Measurements from ENCODE around the gene KRTAP5-11.

DNA sequence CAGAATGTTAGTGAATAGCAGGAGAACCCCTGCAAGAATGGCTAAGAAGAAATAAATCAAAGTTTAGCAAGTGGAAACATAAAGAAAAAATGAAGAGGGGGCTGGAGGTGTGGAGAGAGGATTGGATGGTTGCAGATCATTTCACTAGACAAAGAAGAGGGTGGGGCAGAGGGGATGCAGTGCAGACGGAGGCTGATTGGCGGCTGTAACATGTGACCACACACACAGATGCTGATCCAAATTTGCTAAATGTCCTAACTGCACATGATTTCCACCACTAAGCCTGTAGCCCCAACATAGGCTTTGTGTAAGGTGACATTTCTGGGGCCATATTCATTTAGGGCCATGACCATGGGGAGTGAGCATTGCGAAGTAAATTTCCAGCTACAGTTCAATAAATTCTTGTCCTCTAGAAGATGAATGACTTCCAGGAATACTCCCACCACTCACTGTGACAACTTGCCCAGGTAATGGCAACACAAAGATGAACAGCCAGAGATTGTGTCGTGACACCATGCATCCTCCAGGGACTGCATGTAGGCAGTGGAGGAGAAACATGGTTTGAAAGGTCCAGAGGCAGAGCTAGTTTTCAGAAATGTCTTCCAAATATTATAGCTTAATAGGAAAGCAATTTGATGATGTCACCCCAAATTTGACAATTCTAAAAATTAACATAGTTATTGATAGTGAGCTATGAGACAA, 6.8 kb downstream of the KRTAP5-11 start:
- TF ChIP-seq, protein P1, sequence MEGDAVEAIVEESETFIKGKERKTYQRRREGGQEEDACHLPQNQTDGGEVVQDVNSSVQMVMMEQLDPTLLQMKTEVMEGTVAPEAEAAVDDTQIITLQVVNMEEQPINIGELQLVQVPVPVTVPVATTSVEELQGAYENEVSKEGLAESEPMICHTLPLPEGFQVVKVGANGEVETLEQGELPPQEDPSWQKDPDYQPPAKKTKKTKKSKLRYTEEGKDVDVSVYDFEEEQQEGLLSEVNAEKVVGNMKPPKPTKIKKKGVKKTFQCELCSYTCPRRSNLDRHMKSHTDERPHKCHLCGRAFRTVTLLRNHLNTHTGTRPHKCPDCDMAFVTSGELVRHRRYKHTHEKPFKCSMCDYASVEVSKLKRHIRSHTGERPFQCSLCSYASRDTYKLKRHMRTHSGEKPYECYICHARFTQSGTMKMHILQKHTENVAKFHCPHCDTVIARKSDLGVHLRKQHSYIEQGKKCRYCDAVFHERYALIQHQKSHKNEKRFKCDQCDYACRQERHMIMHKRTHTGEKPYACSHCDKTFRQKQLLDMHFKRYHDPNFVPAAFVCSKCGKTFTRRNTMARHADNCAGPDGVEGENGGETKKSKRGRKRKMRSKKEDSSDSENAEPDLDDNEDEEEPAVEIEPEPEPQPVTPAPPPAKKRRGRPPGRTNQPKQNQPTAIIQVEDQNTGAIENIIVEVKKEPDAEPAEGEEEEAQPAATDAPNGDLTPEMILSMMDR (conservative IDR thresholded peaks at IDR 0.05; ENCODE audit: low read length) = no peak
- TF ChIP-seq EZH2phosphoT487 (IDR thresholded peaks at IDR 0.05; ENCODE audit: borderline replicate concordance, low read depth, low read length) = no peak
